Neural progenitor cell (in vitro differentiated cells): ENCODE results near the gene DNAJC19.

Experiments
- EZH2 ChIP-seq: fragments of 200-600 bp; sonication (generic); IDR thresholded peaks from 2 replicates; pipeline ENCODE4 v1.6.1; 2017; ENCODE audit warnings: antibody characterized with exemption, mild to moderate bottlenecking, moderate library complexity
- EZH2phosphoT487 ChIP-seq: fragments of 200-600 bp; sonication (generic); IDR thresholded peaks from 2 replicates; pipeline ENCODE4 v1.6.1; 2017; ENCODE audit warnings: antibody characterized with exemption
- TF ChIP-seq, protein P1 (sequence below): fragments of 200-600 bp; sonication (generic); IDR thresholded peaks from 2 replicates; pipeline ENCODE4 v1.5.1; 2017; ENCODE audit warnings: antibody characterized with exemption, mild to moderate bottlenecking

DNA sequence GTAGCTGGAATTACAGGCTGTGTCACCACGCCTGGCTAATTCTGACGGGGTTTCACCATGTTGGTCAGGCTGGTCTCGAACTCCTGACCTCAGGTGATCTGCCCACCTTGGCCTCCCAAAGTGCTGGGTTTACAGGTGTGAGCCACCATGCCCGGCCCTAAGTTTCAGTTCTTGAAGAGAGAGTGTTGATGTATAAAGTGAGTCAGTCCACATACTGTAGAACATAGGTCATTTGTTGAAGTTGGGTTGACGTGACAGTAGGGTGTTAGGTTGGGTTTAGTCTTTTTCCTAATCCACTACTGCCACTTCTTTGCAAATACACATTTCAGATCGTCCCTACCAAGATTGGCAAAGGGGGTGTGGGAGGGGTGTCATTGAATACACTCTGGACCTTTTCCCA lies 15.2 kb downstream of the DNAJC19 start:
- TF ChIP-seq EZH2 (no peak), EZH2phosphoT487 (no peak)
- TF ChIP-seq, protein P1, sequence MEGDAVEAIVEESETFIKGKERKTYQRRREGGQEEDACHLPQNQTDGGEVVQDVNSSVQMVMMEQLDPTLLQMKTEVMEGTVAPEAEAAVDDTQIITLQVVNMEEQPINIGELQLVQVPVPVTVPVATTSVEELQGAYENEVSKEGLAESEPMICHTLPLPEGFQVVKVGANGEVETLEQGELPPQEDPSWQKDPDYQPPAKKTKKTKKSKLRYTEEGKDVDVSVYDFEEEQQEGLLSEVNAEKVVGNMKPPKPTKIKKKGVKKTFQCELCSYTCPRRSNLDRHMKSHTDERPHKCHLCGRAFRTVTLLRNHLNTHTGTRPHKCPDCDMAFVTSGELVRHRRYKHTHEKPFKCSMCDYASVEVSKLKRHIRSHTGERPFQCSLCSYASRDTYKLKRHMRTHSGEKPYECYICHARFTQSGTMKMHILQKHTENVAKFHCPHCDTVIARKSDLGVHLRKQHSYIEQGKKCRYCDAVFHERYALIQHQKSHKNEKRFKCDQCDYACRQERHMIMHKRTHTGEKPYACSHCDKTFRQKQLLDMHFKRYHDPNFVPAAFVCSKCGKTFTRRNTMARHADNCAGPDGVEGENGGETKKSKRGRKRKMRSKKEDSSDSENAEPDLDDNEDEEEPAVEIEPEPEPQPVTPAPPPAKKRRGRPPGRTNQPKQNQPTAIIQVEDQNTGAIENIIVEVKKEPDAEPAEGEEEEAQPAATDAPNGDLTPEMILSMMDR = no peak
